Stimulated activated CD8-positive, alpha-beta memory T cell treated with anti-CD3 and anti-CD28 coated beads, Interleukin-7, amount 100 ng/mL, for 48 hours (primary cell): ENCODE results near the gene KRT28.
A peak's percentile ranks its signal among the peaks of the same experiment; 100 is the strongest.
"Not testable (repeated sequence)": the region's sequence is repeated elsewhere in the genome, so short reads cannot be mapped to it uniquely, and the experiment has no call there.

Source experiments
- DNase-seq, 2 donors: peaks; one replicate each; pipeline ENCODE4 v3.0.0-alpha.2; 2020; ENCODE audit warnings: low read depth in 1 of 2; ENCODE audit errors: extremely low read depth in 1 of 2

Gene KRT28

DNA sequence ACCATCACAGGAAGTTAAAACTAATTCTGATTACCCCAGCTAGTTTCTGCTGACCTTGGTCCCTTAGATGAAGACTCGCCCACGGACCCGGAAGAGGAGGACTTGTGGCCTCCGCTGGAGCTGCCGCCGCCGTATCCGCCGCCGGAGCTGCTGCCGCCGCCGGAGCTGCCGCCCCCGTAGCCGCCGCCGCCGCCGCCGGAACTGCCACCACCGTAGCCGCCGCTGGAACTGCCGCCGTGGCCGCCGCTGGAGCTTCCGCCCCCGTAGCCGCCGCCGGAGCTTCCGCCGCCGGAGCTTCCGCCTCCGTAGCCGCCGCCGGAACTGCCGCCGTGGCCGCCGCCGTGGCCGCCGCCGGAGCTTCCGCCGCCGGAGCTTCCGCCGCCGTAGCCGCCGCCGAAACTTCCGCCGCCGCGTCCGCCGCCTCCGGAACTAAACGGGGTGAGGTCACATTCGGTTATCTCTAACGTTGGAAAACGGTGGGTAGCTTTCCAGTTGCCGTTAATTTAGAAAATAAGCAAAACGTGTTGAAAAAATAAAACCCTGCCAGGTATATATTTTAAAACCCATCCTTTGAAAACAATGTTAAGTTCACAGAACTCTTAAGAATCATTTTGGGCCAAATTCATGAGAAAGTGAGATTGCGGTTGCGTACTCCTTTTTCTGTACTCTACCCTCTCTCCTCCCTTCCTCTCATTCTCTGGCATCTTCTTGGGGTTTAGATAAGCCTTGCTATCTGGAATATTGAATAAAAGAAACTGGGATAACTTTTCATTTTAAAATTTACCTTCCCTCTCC is 19.2 kb upstream of the KRT28 start:
- DNase-seq, result peak; percentile 74 to 75

DNA sequence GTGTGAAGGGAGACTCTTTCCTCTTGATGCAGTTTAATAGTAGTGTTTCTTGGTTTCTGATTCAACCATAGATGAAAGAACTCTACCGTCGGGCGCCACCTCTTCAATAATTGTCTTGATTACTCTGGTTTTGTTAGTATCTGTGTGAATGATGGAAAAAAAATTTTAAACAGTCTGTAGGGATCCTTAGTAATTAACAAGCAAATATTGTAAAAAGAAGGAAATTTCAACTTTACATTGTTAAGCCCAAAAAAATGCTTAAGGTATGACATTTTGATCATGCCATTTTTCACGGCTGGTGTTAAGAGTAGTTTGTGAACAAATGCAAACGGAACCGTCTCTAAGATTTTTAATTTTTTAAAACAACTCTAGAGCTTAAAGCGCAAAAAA is 18.6 kb upstream of the KRT28 start:
- no peak for DNase-seq

DNA sequence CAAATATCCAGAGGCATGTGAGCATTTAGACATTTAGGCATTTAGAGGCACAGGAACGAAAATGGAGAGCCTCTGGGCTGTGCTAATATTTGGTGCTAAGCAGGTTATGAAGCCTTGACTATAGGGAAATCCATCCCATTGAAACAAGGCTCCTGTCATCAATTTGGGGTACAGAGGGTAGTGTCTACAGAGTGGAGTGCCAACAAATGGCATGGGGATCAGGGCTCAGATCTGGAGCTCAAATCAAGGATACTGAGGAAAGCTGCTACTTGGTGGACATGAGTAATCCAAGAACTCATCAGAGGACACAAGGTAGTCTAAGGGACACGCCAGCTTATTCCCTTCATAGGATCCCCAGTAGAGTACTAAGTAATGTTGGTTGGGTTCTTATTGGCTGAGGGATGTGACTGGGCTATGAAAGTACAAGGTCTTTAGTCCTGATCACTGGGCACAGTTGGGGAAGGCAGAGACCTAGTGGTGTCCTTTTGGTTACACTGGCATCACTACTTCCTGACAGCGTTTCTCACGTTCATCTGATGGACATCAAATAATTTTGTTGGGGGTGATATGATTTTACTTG is 17.4 kb upstream of the KRT28 start:
- no peak for DNase-seq

DNA sequence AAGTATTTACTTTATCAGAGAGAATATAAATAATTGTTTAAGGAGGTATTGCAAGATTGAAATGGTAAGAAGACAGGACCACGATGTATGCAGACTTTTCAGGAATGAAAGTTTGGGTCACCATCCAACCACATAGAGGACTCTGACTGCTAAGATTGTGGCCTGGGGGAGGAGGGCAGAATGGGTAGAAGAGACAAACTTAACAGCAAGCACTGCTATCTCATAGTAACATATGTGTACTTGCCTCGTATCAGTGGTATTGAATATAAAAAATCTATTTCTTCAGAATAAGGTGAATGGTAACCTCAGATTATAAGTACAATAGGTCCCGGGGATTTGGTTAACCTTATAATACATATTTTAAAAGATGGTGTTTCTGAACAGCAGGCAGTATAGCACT is 16.8 kb upstream of the KRT28 start:
- DNase-seq, result no peak

DNA sequence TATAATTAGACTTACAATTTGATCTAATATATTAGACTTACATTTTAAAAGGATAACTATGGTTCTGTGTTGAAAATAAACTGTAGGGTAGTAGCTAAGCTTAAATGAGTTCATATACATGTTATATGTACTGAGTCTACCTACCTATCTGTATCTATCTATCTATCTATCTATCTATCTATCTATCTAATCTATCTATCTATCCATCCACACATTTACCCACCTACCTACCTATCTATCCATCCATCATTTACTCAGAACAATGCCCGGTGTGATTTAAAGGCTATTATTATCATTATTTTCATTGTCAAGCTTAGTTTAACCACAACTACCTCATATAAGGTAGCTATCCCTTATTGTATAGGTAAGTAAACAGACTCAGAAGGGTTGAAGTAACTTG is 15.6 kb upstream of the KRT28 start:
- DNase-seq, result no peak

DNA sequence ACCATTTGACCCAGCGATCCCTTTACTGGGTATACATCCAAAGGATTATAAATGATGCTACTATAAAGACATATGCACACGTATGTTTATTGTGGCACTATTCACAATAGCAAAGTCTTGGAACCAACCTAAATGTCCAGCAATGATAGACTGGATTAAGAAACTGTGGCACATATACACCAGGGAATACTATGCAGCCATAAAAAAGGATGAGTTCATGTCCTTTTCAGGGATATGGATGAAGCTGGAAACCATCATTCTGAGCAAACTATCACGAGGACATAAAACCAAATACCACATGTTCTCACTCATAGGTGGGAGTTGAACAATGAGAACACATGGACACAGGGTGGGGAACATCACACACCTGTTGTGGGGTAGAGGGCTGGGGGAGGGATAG is 14.9 kb upstream of the KRT28 start:
- DNase-seq, result not testable (repeated sequence)

DNA sequence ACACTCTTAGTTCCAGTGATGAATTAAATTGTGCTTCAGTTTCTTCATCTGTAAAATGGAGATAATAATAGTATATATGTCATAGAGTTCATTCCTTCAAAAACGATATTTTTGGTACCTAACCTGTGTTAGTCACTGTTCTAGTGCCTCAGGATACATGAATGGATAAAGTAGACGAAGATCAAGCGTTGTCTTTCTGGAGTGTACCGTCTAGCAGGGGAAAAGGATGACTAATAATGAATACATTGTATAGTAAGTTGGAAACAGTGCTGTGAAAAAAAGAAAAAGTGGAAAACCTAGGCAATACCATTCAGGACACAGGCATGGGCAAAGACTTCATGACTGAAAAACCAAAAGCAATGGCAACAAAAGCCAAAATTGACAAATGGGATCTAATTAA is 14.0 kb upstream of the KRT28 start:
- no peak for DNase-seq

DNA sequence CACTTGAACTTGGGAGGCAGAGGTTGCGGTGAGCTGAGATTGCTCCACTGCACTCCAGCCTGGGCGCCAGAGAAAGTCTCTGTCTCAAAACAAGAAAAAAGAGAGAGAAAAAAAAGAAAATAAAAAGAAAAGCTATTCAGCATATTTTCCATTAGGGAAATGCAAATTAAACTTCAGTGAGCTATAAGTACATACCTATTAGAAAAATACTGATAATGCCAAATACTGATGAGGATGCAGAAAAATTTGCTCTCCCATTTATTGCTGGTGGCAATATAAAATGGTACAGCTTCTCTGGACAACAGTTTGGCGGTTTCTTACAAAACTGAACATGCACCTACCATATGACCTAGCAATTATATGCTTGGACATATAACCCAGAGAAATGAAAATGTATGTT is 12.9 kb upstream of the KRT28 start:
- no peak for DNase-seq

DNA sequence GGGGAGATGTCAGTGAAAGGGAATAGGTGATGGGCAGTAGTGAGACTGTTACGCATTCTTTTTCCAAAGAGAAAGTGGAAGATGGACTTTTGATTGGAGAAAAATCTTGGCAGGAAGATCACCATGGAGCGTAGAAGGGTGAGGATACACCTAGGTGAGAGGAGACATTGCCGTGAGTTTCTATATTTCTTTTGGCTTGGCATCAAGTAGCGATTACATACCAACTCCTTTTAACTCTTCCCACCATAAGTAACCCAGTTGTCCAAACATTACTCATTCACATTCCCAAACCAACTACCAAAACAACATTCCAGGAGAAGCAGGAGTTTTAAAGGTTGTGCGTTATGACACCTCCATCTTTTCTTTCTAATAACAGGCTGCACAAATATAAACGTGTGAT is 10.7 kb upstream of the KRT28 start:
- no peak for DNase-seq

DNA sequence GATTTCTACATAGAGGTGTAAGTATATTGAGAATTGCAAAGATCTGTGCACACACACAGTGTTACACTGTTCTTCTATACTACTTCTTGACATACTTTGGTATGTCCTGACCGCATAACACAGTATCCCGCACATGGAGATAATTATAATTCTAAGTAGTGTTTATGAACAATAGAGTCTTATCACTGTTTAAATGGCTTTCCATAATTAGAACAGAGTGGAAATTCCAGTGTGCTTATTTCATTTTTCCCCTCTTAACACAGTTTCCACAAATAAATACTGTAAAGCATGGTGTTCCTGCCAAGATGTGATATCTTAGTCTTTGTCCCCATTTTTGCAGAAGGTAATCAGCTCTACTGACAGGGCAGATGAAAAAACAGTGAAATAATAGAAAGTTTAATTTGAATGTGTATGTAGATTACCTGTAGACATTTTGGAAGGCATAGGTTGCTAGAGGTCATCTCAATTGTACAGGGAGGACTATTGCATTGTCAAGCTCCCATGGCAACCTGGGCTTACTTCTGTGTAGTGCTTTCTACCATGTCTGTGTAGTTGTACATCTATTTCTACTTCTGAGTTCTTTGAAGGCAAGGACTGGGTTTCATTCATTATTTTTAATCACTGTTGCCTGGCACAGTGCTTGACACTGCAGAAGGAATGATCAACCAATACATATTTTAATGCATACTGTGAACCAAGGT is 10.1 kb upstream of the KRT28 start:
- DNase-seq, result no peak

DNA sequence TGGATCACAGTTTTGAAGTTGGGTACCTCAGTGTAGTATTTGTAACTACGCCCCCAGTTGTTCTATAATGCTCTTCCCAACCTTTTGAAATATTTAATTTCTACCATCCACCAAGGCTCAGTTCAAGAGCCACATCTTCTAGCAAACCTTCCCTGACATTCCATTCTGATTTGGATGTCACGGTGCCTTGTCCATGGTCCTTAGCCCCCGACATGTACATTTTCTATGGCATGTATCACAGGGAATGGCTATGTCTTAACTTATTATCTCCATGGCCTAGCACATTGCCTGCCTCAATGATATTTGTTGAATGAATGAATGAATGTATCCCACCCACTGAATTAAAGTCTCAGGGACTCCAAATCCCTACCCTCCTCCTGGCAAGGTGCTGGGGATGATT is 6.4 kb upstream of the KRT28 start:
- no peak for DNase-seq

DNA sequence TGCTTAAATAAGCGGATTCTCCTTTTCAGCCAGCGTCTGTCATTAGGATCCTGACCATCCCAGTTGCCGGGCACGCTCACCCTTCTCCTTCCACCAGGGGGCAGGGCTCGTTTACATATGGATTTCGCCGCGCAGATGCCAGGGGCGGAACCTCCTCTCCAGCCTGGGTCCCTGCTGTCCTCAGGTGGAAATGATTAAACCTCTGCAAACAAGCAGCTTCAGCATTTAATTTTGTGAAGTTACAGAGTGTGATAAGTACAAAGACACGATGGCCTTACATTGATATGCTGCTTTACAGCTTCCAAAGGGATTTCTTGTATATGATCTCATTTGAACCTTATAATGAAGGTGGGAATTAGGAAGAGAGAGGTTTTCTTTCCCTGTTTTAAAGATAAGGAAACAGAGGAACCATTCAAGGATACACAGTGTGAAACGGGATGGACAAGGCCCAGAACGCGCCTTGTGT is 3.9 kb upstream of the KRT28 start:
- peak; percentile 33 to 59 for DNase-seq

DNA sequence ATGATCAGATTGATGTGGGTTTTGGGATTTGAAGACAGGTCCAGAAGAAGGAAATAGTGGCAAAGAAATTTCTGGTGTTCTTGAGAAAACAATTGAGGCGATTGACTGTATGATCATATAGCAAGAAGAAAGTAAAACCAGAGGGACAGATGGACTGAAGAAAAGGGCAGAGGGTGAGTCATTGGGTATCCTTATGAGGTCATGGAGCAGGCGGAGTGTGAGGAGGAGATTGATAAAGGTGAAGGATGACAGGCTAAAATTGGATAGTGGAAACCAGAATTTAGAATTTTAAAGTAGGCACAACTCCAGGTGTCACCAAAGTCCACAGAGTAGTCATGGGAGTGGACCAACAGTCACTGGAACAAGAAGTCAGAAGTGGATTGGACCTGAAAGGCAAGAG is 1.4 kb upstream of the KRT28 start:
- DNase-seq, result no peak

DNA sequence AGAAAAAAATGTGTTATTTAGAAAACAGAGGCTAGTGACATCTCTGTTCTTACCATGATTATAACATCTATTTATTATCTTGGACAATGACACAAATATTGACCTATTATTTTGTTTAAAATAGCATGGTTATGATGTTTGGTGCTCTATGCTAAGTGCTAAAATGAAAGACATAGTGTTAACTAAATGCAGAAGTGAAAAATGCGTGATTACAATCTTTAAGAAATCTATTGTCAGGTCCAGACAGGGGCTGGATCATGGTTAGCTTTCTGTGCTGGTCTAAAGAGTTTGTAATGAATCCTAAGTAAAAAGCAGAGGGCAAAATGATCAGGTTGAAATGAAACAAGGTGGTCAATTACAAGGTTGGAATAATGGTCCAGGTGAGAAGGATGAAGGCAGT is 622 bp upstream of the KRT28 start:
- DNase-seq, result no peak

DNA sequence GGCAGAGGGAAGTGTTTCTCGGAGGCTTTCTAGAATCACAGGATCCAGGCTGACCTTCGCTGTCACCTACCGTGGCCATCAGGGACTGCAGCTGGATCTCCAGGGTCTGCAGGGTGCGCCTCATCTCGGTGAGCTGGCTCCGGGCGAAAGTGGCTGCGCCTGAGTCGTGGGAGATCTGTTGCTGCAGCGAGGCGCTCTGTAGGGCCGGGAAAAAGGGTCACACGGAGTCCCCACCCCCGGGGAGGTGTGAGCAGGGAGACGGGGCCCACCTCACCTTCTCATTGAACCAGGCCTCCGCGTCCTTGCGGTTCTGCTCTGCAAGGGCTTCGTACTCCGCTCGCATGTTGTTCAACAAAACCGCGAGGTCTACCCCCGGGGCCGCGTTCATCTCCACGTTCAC is 2.9 kb downstream of the KRT28 start:
- no peak for DNase-seq

DNA sequence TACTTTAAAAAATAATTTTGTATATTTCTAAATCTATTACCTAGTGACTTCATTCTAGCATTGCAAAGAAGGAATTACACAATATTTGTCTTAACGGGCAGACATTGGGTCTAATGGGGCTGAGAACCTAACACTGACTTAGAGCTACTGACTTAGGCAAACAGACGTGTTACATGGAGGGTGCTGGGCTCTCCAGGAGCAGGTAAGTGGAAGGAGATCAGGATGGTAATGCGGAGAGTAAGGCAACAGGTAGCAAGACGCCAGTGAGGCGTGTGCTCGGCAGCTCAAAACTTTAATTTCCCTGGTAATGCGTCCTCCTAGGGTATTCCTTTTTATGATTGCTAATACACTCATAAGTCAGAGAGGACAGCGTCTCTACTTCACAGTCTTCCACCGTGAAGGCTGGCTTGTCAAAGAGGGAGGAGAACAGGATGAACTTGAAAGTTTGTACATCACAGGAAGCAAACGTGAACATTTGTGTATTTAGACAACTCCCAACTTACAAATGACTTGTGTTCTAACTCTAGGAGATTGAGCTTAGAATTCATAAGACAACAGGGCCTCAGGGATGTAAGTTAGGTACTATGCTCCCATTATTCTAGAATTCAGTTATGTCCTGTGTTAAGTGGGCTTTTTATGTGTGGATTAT is 4.6 kb downstream of the KRT28 start:
- no peak for DNase-seq

DNA sequence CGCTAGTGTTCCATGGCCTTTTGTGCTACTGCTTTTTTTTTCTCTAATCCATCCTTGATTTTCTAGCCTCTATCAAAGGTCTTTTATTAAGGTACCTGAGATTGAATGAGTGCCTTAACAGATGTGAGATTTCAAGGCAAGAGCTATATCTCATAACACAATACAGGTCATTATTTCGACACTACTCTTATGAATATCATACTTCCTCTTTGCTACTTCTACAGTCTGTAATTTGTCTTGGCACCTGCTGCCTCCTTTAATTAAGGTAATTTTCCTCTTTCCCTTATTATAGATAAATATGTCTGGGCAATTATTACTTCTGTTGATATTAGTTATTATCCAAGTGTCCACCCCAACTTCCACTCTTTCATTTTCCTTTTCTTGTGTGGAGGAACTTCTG is 5.3 kb downstream of the KRT28 start:
- DNase-seq, result no peak

DNA sequence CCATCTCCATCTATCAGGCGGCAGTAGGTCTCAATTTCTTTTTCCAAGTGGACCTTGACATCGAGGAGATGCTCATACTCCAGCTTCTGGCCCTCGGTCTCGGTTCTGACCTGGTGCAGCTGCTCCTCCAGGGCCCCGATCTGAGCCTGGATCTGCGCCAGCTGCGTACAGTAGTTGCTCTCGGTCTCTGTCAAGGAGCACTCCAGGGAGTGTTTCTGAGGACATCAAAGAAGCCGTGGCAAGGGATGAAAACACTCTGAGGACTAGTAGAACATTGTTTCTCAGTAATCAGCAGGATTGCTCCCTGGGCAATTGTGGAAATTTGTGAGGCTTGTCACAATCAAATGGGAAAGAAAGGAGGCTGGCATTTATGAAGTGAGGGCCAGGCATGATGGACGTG is 5.9 kb downstream of the KRT28 start:
- DNase-seq, result no peak

DNA sequence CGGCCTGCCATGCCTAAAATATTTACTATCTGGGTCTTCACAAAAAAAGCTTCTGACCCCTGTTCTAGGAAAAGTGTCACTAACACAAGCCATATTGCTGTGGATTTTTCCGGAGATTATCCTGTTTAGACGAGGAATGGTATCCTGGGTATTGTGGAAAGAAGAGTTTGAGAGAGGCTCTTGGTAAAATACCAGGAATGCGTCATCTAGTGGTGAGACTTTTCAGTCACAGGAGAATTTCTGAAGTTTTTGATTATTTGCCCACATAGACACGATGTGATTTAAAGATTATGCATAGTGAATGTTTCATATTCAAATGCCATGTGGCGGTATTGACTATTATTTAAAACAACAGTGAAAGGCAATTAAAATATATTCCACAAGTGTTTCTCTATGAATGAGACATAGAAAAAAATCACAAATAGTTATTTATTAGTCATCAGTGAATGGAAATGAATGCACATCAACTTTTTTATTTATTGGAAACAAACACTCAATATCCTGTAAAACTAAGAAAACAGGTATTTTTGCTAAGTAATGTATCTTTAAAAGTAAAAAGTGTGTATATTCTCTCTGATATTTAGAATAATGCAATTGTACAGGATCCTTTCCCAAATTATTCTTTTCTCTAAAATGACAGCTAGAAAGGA is 7.8 kb downstream of the KRT28 start:
- DNase-seq, result no peak

DNA sequence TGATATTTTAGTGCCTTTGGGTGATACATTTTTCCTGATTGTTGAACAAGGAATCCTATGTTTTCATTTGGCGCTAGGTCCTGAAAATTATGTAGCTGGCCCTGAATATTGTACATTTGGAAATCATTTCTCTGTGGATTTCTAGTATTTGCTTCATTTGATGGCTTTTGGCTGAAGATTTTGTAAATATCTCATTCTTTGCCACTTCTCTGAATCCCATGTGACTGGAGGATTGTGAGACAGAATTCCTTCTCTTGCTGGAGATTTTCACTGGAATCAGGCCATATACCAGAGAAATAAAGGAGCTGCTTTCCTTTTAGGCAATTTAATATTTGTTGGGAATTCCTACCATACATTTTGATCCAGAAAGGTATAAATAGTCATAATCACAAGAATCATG is 8.6 kb downstream of the KRT28 start:
- no peak for DNase-seq

DNA sequence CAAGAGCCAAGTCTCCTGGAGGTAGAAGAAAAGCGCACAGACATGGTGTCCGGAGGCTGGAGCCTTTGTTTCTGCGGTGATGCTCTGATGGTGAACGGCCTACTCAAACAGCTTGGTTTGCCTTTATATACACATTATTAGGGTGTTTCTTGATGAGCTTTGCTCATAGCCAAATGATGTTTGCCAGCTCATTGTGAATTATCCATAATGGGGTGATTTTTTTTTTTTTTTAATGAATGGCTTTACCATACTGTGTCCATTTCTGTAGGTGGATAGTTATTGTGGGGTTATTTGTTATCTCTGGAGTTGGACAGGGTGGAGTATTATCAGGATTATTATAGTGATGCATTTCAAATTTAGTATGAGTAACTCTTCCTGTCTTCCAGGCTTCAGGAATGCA is 17.3 kb downstream of the KRT28 start, which contains the start of gene KRT27:
KRT27 (minus strand) TSS at position 101 of the 400 bp plus-strand sequence; CDS start at position 44, 57 bp downstream.
- DNase-seq, result no peak
